NCI-H2171 (cell line): Measurements from ENCODE around the gene OXTR.

Experiments
- DNase-seq: peaks from one replicate; lab custom pipeline; 2025; lab: John Stamatoyannopoulos, UW

Gene OXTR

DNA sequence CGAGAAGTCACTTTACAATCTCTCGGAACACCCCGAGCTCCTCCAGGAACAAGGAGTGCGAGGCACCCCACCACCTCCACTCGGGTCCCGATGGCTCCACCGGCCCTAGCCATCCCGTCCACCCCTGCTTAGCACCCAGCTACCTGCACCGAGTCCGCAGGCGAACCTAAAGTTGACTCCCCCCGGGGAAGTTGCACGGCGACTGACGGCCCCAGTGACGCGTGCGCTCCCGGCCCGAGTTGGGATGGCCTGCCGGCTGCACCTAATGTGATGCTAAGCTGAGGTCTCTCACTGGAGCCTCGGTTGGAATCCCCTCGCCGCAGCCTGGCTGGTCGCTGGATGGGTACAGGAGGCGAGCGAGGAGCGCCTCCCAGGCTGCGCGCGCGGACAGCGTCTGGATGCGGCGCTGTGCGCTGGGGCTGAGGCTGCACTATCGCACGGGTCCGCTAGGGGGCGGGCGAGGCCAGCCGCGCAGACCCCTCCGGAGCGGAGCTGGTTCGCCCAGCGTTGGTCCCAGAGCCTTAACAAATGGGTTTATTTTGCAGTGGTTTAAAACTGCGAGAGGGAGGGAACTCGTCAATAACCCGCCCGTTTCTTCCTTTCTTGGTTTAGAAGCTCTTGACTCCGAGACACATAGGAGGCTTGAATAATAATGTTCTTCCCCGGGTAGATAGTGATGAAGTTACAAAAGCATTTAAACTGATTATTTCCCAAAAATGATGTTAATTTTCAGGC is at the start of gene OXTR:
OXTR (minus strand) TSS at position 526 of the 735 bp plus-strand sequence. CDS start 1,426 bp downstream, outside the sequence.
- peak; percentile 41 for DNase-seq

DNA sequence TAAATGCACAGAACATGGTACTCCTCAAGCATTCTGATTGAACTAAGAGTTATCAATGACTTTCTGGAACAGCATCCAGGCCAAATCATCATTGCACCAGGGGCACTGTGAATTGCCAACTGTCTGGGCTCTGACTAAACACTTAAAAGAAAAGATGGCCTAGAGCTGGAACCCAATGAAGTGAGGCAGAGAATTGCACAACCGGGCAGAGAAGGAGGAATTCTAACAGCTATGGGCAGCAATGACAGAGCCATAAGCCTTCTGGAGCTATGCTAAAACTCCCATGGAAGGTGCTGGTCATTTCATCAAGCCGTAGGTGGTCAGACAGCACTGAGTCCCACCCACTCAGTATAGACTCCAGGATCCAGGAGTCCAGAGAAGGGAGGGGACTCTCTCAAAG is 48.1 kb upstream of the OXTR start:
- no peak for DNase-seq

DNA sequence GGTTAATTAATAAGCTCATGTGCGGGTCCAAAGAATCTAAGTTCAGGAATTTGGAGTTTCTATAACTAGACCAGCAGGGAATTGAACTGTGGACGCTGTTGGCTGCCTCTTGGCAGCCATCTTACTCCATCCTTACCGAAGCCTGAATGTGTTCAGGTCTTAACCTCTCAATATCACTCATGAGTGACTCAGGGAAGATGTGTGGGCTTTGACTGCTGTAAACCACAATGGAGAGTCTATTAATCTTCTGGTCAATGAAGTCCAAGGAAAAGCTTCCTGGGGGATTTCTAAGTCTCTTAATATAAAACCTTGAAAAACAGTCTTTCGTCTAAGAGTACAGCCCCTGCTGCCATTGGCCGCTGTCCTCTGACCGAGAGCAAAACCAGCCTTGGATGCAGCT is 46.7 kb upstream of the OXTR start:
- DNase-seq, result no peak

DNA sequence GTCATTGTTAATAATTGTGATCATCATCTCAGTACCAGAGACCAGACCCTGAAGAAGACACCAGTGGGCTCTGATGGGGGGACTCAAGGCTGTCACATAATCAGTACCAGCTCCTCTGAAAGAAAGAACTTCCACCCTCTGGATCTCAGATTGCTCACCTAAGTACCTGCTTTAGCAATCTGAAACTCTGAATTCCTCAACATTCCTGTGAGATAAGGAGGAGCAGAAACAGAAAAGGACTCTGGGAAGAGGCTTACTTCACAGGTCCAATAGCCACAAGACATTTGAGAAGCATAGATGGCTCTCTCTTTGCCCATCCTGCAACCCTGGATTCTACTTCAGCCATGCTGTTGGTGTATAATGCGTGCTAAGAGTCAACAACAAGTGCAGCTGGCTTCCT is 44.0 kb upstream of the OXTR start:
- DNase-seq, result no peak

DNA sequence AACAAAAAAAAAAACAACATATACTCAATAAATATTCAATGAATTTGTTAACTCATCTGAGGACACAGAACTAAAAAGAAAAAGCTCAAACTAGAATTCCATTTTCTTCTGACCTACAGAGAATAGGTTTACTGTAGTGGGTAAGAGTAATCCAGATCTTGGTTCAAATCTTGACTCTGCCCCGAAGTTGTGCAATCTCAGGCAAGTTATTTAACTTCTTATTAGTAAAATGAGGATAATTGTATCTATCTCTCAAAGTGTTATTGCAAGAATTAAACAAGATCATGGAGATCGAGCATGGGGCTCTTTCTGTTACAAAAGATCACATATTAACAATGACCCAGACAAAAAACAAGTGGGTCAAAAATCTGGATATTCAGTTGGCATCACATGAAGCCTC is 41.1 kb upstream of the OXTR start:
- DNase-seq, result no peak

DNA sequence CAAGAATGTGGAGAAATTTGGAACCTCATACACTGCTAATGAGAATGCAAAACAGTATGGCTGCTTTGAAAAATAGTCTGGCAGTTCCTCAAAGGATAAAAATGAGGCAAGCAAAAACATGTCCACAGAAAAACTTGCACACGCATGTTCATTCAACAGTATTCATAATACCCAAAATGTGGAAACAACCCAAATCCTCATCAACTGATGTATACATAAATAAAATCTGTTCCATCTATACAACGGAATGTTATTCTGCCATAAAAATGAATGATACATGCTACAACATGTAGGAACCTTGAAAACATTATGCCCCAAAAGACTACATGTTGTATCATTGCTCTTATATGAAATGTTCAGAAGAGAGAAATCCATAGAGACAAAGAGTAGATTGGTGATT is 36.4 kb upstream of the OXTR start:
- no peak for DNase-seq

DNA sequence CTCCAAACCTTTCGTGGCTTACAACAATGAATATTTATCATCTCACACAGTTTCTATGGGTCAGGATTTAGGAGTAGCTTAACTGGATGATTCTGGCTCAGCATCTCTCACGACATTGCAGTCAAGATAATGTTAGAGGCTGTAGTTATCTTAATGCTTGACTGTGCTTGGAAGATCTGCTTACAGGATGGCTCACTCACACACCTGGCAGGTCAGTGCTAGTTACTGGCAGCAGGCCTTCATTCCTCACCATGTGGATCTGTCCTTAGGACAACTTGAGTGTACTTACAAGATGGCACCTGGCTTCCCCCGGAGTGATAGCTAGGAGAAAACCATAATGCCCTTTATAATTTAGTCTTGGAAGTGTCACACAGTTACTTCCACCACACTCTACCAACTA is 32.8 kb upstream of the OXTR start:
- DNase-seq, result no peak

DNA sequence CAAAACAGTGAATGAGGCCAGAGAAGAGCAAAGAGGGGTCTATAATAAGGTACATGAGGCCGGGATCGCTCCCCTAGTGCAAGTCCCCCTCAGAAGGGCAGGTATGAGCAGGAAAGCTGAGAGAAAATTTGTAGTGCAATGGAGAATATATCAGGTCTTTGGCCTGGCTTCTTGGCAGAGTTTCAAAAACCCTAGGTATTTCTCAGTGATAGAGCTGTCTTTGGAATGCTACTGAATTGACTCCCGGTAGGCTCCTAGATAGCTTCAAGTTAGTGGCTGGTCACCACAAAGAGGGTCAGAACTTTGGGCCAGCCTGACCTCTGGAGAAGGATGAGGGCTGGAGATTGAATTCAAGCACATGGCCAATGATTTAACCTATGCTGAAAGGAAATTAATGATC is 30.6 kb upstream of the OXTR start:
- DNase-seq, result no peak

DNA sequence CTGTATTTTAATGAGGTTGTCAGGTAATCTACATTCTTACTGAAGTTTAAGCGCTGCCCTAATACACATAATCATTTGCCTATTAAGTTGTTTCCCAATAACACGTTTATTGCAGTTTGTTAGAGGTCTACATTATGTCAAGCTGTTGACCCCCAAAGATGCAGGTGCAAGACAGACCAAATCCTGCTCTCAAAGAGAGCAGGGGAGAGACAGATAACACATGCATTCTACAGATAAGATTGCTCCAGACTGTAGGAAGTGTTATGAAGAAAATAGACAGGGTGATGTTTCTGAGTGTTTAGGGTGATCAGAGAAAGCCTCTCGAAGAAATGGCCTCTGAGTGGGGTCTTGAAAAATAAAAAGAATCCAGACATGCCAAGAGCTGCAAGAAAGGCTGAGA is 24.8 kb upstream of the OXTR start:
- DNase-seq, result no peak

DNA sequence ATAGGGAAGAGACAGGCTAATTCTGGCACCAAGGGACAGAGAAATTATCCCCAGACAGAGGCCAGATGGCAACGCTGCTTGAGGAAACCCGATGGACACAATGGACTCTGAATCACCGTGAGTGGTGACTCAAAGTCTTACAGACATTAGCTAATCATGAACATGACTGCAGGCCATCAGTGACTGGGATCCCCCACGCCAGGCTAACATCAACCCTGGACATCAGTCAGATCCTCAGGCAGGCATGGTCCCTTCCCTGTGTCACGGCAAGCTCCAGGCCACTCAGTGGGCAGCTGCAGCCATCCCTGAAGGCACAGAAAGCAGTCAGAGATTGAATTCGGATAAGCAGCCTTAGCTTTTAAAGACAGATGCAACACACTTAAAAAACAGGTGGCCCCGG is 23.8 kb upstream of the OXTR start:
- no peak for DNase-seq

DNA sequence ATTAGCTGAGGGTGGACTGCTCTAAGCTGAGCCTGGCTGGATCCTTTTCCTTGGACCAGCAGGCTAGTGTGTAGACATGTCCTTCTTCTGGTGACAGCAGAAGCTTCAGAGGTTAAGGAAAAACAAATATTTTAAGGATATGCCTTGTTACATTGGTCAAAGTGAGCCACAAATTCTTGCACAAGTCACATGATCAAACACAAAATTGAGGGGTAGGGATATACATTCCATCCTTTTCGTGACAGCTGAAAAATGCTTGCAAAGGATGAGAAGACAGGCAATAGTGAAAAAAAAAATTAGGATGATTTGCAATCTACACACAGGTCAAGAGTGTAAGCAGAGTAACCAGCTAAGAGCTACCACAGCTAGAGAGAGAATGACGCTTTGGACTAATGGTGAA is 21.1 kb upstream of the OXTR start:
- DNase-seq, result no peak

DNA sequence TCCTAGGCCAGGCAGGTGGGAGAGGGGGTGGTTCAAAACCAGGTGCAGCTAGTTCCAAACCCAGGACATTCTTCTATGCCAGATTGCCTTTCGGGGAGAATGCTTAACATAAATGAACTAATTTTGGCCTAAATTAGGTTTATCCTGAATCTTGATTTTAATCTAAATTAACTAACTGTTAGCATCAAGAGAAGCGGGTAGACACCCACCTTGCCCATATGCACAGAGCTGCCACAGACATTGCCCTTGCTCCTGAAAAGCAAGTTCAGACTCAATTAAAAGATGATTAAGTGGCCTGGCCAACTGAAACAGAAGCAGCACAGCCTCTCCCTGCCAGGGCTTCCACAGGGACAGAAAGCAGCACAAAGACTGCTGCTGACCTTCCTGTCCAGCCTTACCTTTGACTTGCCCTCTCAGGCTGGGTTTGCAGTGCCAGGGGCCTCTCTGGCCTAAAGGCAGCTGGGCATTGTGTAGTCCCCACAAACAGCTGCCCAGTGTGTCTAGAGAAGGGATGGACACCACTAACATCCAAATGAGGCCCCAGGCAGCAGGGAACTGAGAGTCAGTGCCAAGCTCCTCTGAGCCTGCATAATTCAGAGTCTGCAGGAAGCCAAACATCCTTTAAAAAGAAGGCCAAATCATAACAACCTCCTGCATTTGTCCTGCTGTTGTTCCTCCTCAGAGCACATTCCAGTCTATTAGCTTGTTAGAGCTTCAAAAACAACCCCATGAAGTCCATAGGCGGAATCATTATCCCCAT is 15.4 kb upstream of the OXTR start:
- DNase-seq, result no peak

DNA sequence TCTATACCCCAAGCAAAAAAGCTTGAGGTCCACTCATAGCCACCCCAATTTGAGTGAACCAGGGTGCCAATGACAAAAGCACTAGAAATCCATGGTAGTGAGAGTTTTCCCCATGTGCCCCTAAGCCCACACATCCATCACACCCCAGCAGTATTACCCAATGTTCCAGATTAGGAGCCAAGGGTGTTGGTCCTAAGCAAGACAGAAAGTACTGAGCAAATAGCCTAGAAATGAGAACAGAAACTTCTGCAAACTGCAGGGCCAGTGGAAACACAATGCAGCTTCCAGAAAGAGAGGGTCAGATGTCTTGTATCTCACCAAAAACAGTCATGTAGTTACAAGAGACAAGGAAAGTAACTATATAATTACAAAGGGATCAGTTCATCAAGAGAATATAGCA is 10.9 kb upstream of the OXTR start:
- DNase-seq, result no peak

DNA sequence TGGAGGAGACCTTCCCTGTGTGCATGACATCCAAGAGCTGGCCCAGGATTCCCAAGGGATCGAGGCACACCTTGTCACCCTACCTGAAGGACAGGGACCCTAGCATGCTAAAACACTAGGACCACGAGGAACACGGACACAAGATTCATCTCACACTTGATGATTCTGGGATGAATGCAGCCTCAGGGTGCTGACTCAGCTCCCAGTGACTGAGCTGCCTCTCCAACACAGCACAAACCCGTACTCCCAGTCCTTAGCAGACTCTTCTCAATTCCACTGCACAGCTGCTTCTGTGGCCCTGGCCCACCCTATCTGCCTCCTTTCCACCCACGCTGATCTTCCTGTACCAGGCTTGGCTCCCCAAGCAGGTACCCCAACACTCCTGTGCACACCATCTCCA is 9.1 kb upstream of the OXTR start:
- no peak for DNase-seq

DNA sequence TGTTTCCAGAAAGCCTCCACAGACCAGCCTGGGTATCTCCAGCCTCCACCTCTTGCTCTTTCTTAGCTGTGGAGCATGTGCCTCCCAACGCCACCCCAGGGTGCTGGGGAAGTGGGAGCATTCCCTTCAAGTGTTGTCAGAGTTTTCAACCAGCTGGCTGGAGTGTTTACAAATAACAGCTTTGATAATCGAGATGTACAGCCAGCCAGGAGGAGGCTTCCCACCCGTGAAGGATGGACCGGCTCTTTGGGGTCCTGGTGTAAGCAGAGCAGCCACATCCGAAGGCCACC is 8.5 kb upstream of the OXTR start:
- no peak for DNase-seq

DNA sequence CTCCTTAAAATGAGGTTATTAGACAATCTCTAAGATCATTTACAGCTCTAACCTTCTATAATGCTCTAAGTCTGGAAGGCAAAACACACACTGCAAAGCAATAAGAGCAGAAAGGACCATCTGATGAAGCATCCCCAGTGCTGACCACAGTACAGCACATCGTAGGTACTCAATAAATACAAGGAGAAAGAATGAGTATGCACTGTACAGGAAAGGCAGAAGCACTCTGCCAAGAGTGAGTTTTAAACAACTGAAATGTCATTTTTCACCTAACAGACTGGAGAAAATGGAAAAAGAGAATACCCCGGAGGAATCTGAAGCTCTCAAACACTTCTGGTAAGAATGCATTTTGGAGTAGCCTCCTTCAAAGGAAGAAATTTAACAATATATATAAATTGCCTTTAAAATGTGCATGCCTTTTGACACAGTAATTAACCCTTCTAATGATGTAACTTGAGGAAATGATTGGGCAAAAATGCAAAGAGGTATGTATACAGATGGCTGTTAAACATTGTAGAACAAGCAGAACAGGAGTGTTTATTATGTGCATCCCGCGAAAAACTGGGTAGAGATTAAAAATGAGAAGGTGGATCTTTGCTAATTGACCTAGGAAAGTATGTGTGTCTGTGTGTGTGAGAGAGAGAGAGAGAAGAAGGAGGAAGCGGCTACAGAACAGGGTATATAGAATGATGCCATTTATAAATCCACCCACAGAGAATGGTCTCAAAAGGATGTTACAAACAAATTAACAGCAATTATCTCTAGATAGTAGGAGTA is 8.0 kb upstream of the OXTR start:
- no peak for DNase-seq

DNA sequence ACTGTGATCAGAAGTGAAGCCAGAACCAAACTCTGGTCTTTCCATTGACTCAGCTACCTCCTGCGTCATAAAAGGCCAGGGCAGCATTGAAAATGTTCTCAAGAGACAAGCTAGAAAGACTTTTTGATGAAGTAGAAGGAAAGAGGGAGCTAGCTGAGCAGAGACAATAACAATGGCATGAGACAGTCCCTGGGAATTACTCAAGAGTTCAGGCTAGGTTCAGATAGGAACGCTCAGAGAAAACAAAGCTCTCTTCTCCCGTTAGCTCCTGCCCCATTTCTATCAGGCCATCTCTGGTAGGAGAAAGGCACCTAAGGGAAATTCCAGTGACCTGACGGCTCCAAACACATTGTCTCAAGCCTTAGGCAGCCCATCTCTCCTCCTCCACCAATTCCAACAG is 7.0 kb upstream of the OXTR start:
- no peak for DNase-seq

DNA sequence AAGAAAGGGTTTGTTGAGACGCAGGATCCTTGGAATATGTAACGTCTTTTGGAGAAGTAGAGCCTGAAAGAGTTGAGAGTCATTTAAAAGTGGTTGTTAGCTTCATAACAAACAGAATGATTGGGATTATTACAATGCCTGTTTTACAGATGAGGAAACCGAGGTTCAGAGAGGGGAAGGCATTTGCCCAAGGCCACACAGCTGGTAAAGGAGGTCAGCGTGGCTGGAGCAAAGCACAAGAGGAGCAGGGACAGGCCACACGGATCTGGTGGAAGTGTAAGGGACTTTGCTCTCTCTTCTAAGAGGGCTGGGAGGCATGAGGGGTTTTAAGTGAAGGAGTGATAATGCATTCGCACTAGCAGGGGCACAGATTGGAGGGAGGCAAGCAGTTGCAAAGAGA is 6.2 kb upstream of the OXTR start:
- DNase-seq, result no peak

DNA sequence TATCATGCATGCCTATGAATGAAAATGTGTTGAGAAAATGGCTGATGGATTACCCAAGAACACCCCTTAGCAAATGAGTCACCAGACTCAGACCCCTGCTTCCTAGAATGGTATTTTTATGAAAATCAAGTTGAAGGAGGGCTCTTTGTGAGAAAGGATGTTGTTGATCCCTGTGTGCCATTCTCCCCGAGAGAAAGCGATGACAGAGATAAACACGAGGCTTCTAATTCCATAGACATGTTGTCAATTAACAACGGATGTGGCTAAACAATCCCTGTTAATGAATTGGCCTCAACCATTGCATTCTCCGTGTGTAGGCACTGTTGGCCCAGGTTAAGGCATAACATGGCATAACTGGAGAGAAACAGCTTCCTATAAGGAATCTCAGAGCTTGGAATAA is 5.8 kb upstream of the OXTR start:
- DNase-seq, result no peak

DNA sequence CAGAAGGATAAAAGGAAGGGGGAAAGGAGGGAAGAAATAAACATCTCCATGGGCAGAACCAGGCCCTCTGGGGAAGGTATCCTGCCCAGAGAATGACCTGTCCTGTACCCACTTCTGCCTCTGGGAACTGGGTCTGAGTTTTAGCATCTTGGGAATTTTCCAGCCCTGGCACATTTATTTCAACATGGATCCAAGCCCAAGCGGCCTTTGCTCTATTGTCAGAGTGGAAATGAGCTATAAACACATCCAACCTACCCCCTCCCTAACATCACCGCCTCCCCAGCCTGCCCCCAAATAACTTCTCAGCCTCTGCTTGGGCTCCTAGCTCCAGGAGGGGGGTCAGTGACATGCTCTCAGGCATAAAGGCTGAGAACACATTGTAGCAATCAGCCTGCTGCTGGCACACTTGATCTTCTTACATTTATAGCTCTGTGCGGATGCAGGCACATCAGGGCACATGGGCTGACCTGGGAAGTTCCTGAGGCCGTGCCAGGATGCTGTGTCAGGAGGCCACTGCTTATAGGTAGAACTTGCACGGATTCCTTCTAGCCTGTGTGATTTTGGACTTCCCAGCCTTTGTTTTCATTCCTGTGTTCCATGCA is 4.6 kb upstream of the OXTR start:
- no peak for DNase-seq

DNA sequence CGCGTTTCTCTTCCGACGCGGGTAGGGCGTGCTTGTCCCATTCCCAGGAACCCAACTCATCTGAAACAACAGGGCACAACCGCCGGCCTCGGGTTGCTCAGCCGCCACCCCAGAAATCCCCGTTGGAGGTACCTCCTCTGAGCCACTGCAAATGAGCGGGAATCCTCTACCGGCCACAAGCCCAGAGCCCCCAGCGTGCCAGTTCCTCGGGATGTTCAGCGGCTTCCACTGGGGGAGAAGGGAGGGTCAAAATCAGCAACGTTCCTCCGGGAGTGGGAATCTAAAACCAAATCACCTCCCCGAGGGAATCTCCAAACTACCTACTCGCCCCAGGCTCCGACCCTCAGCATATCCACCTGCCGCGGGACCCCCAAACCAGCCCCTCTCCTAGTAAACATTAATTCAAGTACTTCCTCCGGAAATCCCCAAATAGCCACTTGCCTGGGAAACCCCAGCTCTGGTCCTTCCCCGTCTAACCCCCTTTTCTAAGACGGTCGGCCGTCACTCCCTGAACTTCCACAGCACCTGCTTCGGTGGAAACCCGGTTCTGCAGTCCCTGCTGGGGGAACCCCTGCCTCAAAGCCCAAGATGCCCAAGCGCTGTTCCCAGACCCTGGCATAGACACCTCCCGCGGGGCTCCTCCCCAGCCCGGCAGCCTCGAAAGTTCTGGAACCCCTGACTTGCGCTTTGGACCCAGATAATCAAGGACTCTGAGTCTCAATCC is 887 bp downstream of the OXTR start:
- no peak for DNase-seq

DNA sequence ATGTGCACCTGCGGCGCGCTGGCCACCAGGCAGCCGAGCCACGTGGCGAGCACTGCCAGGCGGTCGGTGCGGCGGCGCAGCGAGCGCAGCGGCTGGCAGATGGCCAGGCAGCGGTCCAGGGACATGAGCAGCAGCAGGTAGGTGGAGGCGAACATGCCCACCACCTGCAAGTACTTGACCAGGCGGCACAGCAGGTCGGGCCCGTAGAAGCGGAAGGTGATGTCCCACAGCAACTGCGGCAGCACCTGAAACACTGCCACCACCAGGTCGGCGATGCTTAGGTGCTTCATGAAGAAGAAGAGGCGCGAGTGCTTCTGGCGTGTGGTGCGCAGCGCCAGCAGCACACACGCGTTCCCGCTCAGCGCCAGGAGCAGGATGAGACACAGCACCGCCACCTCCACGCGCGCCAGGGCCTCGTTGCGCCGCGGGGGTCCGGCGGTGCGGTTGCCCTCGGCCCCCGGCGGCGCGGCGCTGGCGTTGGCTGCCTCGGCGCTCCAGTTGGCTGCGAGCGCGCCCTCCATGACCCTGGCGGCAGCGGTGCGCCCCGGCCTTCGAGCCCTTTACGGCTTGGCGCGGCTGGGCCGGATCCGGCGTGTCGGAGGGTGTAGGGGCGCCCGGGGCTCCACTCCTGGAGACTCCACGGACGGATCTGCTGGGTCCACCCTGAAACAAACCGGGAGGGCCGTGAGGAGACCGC is 1.6 kb downstream of the OXTR start:
- DNase-seq, result peak; percentile 16
